Measurements from ENCODE around the gene RAB27B.

RAB27B gene

GRCh38 chr18:54872681-54873080, 44.4 kb downstream of the RAB27B start:
- Histone ChIP-seq H3K36me3 (ENCODE audit: insufficient read depth, low read length) (no peaks in the 10 kb centered on the region), H3K9me3 (ENCODE audit: low read length) (no peaks in the 10 kb centered on the region), H3K27me3 (ENCODE audit: control insufficient read depth in 1 of 2, insufficient read depth in 2 of 2, low read length in 2 of 2) (no peaks in the 10 kb centered on the region), H3K4me1 (ENCODE audit: insufficient read depth, low read length) (no peaks in the 10 kb centered on the region), H3K9ac (ENCODE audit: low read length) (no peak overlapping the region), H3K27ac (ENCODE audit: low read depth, low read length) (no peak overlapping the region), H3K4me3 (ENCODE audit: low read depth in 1 of 2, low read length in 2 of 2) (no peak overlapping the region)

DNA sequence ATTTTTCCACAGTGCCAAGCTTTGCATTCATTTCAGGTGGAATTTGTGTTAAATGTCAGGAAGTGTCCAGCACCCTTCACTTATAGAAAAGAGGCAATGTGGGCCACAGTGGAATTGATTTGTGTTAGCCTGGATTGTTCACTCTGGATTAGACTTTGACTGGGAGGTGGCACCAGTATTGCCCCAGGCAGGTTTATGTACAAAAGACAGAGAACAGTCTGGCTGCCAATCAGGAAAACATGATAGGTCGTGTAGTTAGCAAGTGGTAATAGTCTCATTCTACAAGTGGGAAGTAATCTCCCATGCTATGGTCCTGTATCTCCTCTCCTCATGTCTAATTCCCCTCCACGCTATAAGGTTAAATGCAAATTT, 45.6 kb downstream of the RAB27B start:
- H3K27me3 ChIP-seq (ENCODE audit: control insufficient read depth in 1 of 2, insufficient read depth in 2 of 2, low read length in 2 of 2): no peaks in the 10 kb centered on the region
- H3K9ac ChIP-seq (ENCODE audit: low read length): no peak overlapping the region
- H3K27ac ChIP-seq (ENCODE audit: low read depth, low read length): no peak overlapping the region
- no peaks in the 10 kb centered on the region for H3K36me3 ChIP-seq (ENCODE audit: insufficient read depth, low read length)
- H3K4me1 ChIP-seq (ENCODE audit: insufficient read depth, low read length): no peaks in the 10 kb centered on the region
- H3K9me3 ChIP-seq (ENCODE audit: low read length): no peaks in the 10 kb centered on the region
- no peak overlapping the region for H3K4me3 ChIP-seq (ENCODE audit: low read depth in 1 of 2, low read length in 2 of 2)

DNA sequence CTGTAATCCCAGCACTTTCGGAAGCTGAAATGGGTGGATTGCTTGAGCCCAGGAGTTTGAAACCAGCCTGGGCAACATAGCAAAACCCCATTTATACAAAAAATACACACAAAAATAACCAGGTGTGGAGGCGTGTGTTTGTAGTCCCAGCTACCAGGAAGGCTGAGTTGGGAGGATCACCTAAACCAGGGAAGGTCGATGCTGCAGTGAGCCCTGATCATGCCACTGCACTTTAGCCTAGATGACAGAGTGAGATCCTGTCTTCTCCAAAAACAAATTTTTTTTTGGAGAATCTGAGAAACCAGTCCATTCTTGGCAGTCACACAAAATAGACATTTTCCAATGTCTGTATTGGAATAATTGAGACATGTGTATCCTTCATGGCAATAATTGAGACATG, 46.8 kb downstream of the RAB27B start:
- Histone ChIP-seq H3K4me3 (ENCODE audit: low read depth in 1 of 2, low read length in 2 of 2) (no peak overlapping the region), H3K27ac (ENCODE audit: low read depth, low read length) (no peak overlapping the region), H3K36me3 (ENCODE audit: insufficient read depth, low read length) (no peaks in the 10 kb centered on the region), H3K9me3 (ENCODE audit: low read length) (no peaks in the 10 kb centered on the region), H3K27me3 (ENCODE audit: control insufficient read depth in 1 of 2, insufficient read depth in 2 of 2, low read length in 2 of 2) (no peaks in the 10 kb centered on the region), H3K4me1 (ENCODE audit: insufficient read depth, low read length) (no peaks in the 10 kb centered on the region), H3K9ac (ENCODE audit: low read length) (no peak overlapping the region)

- Histone ChIP-seq H3K4me1 (ENCODE audit: insufficient read depth, low read length) (no peaks in the 10 kb centered on the region), H3K36me3 (ENCODE audit: insufficient read depth, low read length) (no peaks in the 10 kb centered on the region), H3K9ac (ENCODE audit: low read length) (no peak overlapping the region), H3K9me3 (ENCODE audit: low read length) (no peaks in the 10 kb centered on the region), H3K27me3 (ENCODE audit: control insufficient read depth in 1 of 2, insufficient read depth in 2 of 2, low read length in 2 of 2) (no peaks in the 10 kb centered on the region), H3K27ac (ENCODE audit: low read depth, low read length) (no peak overlapping the region), H3K4me3 (ENCODE audit: low read depth in 1 of 2, low read length in 2 of 2) (no peak overlapping the region)
These were observed 48.8 kb downstream of the RAB27B start for GRCh38 chr18:54877076-54877475.

GRCh38 chr18:54878159-54878622, 49.9 kb downstream of the RAB27B start:
- no peak overlapping the region for H3K4me3 ChIP-seq (ENCODE audit: low read depth in 1 of 2, low read length in 2 of 2)
- H3K27me3 ChIP-seq (ENCODE audit: control insufficient read depth in 1 of 2, insufficient read depth in 2 of 2, low read length in 2 of 2): no peaks in the 10 kb centered on the region
- no peak overlapping the region for H3K27ac ChIP-seq (ENCODE audit: low read depth, low read length)
- H3K36me3 ChIP-seq (ENCODE audit: insufficient read depth, low read length): no peaks in the 10 kb centered on the region
- H3K9ac ChIP-seq (ENCODE audit: low read length): no peak overlapping the region
- no peaks in the 10 kb centered on the region for H3K9me3 ChIP-seq (ENCODE audit: low read length)
- no peaks in the 10 kb centered on the region for H3K4me1 ChIP-seq (ENCODE audit: insufficient read depth, low read length)

- Histone ChIP-seq H3K9me3 (ENCODE audit: low read length) (no peaks in the 10 kb centered on the region), H3K4me1 (ENCODE audit: insufficient read depth, low read length) (no peaks in the 10 kb centered on the region), H3K9ac (ENCODE audit: low read length) (no peak overlapping the region), H3K4me3 (ENCODE audit: low read depth in 1 of 2, low read length in 2 of 2) (no peak overlapping the region), H3K36me3 (ENCODE audit: insufficient read depth, low read length) (no peaks in the 10 kb centered on the region), H3K27ac (ENCODE audit: low read depth, low read length) (no peak overlapping the region), H3K27me3 (ENCODE audit: control insufficient read depth in 1 of 2, insufficient read depth in 2 of 2, low read length in 2 of 2) (no peaks in the 10 kb centered on the region)
These were observed 50.5 kb downstream of the RAB27B start for GRCh38 chr18:54878659-54879358.

DNA sequence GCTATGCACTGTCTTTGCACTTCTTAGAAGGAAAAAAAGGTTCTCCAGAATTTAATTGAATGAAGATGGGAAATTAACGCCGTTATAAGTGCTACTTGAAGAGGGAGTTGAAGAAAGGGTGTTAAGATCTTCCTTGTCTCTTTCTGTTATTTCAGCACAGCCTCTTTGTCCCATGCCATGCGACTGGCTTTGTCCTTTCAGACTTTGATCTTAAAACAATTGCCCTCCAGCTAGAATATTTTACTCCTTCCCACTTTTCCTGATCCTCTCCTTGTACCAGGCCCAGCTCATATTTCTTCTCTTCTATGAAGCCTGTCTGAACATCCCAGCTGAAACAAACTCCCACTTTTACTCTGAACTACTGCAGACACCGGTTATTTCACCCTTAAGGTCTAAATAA, 51.4 kb downstream of the RAB27B start:
- no peaks in the 10 kb centered on the region for H3K36me3 ChIP-seq (ENCODE audit: insufficient read depth, low read length)

GRCh38 chr18:54880395-54881105, 52.3 kb downstream of the RAB27B start:
- Histone ChIP-seq H3K4me1 (ENCODE audit: insufficient read depth, low read length) (no peaks in the 10 kb centered on the region), H3K27ac (ENCODE audit: low read depth, low read length) (no peak overlapping the region), H3K9ac (ENCODE audit: low read length) (no peak overlapping the region), H3K27me3 (ENCODE audit: control insufficient read depth in 1 of 2, insufficient read depth in 2 of 2, low read length in 2 of 2) (no peaks in the 10 kb centered on the region), H3K4me3 (ENCODE audit: low read depth in 1 of 2, low read length in 2 of 2) (no peak overlapping the region), H3K9me3 (ENCODE audit: low read length) (no peaks in the 10 kb centered on the region), H3K36me3 (ENCODE audit: insufficient read depth, low read length) (no peaks in the 10 kb centered on the region)

More for the DNA sequence above, 51.4 kb downstream of the RAB27B start:
- no peak overlapping the region for H3K4me3 ChIP-seq (ENCODE audit: low read depth in 1 of 2, low read length in 2 of 2)
- no peaks in the 10 kb centered on the region for H3K9me3 ChIP-seq (ENCODE audit: low read length)
- no peak overlapping the region for H3K9ac ChIP-seq (ENCODE audit: low read length)
- no peaks in the 10 kb centered on the region for H3K27me3 ChIP-seq (ENCODE audit: control insufficient read depth in 1 of 2, insufficient read depth in 2 of 2, low read length in 2 of 2)
- H3K27ac ChIP-seq (ENCODE audit: low read depth, low read length): no peak overlapping the region
- H3K4me1 ChIP-seq (ENCODE audit: insufficient read depth, low read length): no peaks in the 10 kb centered on the region

GRCh38 chr18:54881229-54881768, 53.0 kb downstream of the RAB27B start:
- no peak overlapping the region for H3K4me3 ChIP-seq (ENCODE audit: low read depth in 1 of 2, low read length in 2 of 2)
- H3K27me3 ChIP-seq (ENCODE audit: control insufficient read depth in 1 of 2, insufficient read depth in 2 of 2, low read length in 2 of 2): no peaks in the 10 kb centered on the region
- H3K4me1 ChIP-seq (ENCODE audit: insufficient read depth, low read length): no peaks in the 10 kb centered on the region

GRCh38 chr18:54882318-54882717, 54.0 kb downstream of the RAB27B start:
- H3K9ac ChIP-seq (ENCODE audit: low read length): no peak overlapping the region
- H3K9me3 ChIP-seq (ENCODE audit: low read length): no peaks in the 10 kb centered on the region
- H3K4me3 ChIP-seq (ENCODE audit: low read depth in 1 of 2, low read length in 2 of 2): no peak overlapping the region
- no peak overlapping the region for H3K27ac ChIP-seq (ENCODE audit: low read depth, low read length)
- H3K27me3 ChIP-seq (ENCODE audit: control insufficient read depth in 1 of 2, insufficient read depth in 2 of 2, low read length in 2 of 2): no peaks in the 10 kb centered on the region
- no peaks in the 10 kb centered on the region for H3K4me1 ChIP-seq (ENCODE audit: insufficient read depth, low read length)
- no peaks in the 10 kb centered on the region for H3K36me3 ChIP-seq (ENCODE audit: insufficient read depth, low read length)

More at GRCh38 chr18:54881229-54881768, 53.0 kb downstream of the RAB27B start:
- Histone ChIP-seq H3K27ac (ENCODE audit: low read depth, low read length) (no peak overlapping the region), H3K9me3 (ENCODE audit: low read length) (no peaks in the 10 kb centered on the region), H3K36me3 (ENCODE audit: insufficient read depth, low read length) (no peaks in the 10 kb centered on the region), H3K9ac (ENCODE audit: low read length) (no peak overlapping the region)

DNA sequence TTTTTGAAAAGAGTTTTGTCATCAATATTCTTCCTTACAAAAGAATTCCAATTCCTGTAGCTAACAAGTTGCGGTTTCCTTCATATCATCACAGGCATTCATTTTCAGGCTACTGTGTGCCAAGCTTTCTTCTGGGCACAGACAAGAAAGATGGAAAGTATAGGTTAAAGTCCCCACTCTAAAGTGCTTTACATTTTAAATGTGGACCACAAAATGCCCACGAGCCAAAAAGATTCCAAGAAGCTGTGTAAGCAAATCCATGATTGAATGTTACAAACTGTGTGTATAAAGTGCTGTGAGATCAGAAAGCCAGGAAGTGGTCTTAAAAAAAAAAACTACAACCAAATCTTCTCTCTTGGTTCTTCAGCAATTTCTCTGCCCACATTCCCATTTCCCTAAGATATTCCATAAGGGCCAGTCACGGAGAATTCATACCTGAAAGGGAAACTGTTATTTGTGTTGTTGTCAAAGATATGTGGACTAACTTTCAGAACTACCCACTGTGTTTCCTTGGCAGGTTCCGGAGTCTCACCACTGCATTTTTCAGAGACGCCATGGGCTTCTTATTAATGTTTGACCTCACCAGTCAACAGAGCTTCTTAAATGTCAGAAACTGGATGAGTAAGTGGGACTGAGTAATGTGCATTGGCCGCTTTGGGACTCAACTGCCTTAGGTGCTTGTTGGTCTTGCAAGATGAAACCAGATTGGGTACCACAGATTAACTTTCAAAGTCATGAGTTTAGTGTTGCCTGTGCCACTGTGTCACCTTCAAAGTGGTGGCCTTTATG, 55.7 kb downstream of the RAB27B start:
- Histone ChIP-seq H3K9ac (ENCODE audit: low read length) (no peak overlapping the region), H3K36me3 (ENCODE audit: insufficient read depth, low read length) (no peaks in the 10 kb centered on the region), H3K27ac (ENCODE audit: low read depth, low read length) (no peak overlapping the region), H3K27me3 (ENCODE audit: control insufficient read depth in 1 of 2, insufficient read depth in 2 of 2, low read length in 2 of 2) (no peaks in the 10 kb centered on the region), H3K4me1 (ENCODE audit: insufficient read depth, low read length) (no peaks in the 10 kb centered on the region), H3K4me3 (ENCODE audit: low read depth in 1 of 2, low read length in 2 of 2) (no peak overlapping the region), H3K9me3 (ENCODE audit: low read length) (no peaks in the 10 kb centered on the region)
